HepG2 (cell line): ENCODE measurements around the gene UTP11. TPM values are rescaled to one million over a fixed set of nuclear protein-coding genes. Genes with fewer than 3 reads are reported as not detected.

Experiments
- BHLHE40 ChIP-seq: IDR thresholded peaks from 2 replicates; pipeline ENCODE4 v1.6.1; 2011; ENCODE audit warnings: low read length, improper control_type of control experiment
- DMAP1 ChIP-seq: IDR thresholded peaks from 2 replicates; pipeline ENCODE4 v1.6.1; 2016
- GPN1 ChIP-seq: sonication (generic); formaldehyde crosslinking; IDR thresholded peaks from 2 replicates; pipeline ENCODE4 v1.5.1; 2020; ENCODE audit warnings: missing genetic modification reagents, borderline replicate concordance
- HNF4A ChIP-seq: sonication (generic); formaldehyde crosslinking; IDR thresholded peaks from 2 replicates; pipeline ENCODE4 v1.4.0; 2020; ENCODE audit warnings: missing genetic modification reagents
- KLF9 ChIP-seq: IDR thresholded peaks from 2 replicates; pipeline ENCODE4 v1.6.1; 2016; ENCODE audit warnings: low read depth
- SATB2 ChIP-seq: sonication (generic); formaldehyde crosslinking; IDR thresholded peaks from 2 replicates; pipeline ENCODE4 v1.5.0; 2020; ENCODE audit warnings: missing genetic modification reagents
- TBL1XR1 ChIP-seq: fragments of 150-350 bp; IDR thresholded peaks from 2 replicates; pipeline ENCODE4 v1.6.1; 2014; ENCODE audit warnings: borderline replicate concordance, low read length; ENCODE audit not compliant: partially characterized antibody
- TP53 ChIP-seq: sonication (generic); formaldehyde crosslinking; conservative IDR thresholded peaks from 2 replicates; pipeline ENCODE4 v1.4.0; 2020; ENCODE audit warnings: missing genetic modification reagents
- TRIM24 ChIP-seq: sonication (generic); formaldehyde crosslinking; IDR thresholded peaks from 2 replicates; pipeline ENCODE4 v1.8.0; 2022; ENCODE audit warnings: mild to moderate bottlenecking, missing genetic modification reagents
- ZBTB21 ChIP-seq: sonication (generic); formaldehyde crosslinking; IDR thresholded peaks from 2 replicates; pipeline ENCODE4 v1.4.0; 2020; ENCODE audit warnings: missing genetic modification reagents
- ZNF124 ChIP-seq: sonication (generic); formaldehyde crosslinking; IDR thresholded peaks from 2 replicates; pipeline ENCODE4 v1.4.0; 2020; ENCODE audit warnings: missing genetic modification reagents
- ZNF501 ChIP-seq: sonication (generic); formaldehyde crosslinking; IDR thresholded peaks from 2 replicates; pipeline ENCODE4 v1.5.1; 2020; ENCODE audit warnings: mild to moderate bottlenecking, moderate library complexity, missing genetic modification reagents
- ZNF543 ChIP-seq: sonication (generic); formaldehyde crosslinking; IDR thresholded peaks from 2 replicates; pipeline ENCODE4 v1.4.0; 2020; ENCODE audit warnings: mild to moderate bottlenecking, missing genetic modification reagents
- ZNF549 ChIP-seq: sonication (generic); formaldehyde crosslinking; IDR thresholded peaks from 2 replicates; pipeline ENCODE4 v1.5.0; 2020; ENCODE audit warnings: missing genetic modification reagents
- ZNF614 ChIP-seq: IDR thresholded peaks from 2 replicates; pipeline ENCODE4 v1.6.1; 2018; ENCODE audit warnings: missing biosample characterization, missing genetic modification reagents, inconsistent platforms, borderline replicate concordance
- ZNF792 ChIP-seq: IDR thresholded peaks from 2 replicates; pipeline ENCODE4 v1.6.1; 2016
- polyA plus RNA-seq, 8 experiments: library from polyadenylated mRNA; depleted of rRNA in 3 of 8; stranded (reverse) in 7 of 8; unstranded in 1 of 8; fragments of >200 nt; fragmentation: Illumina TruSeq in 4 of 8; extraction: Trizol in 4 of 8; gene quantifications; 2 replicates each; pipeline versions ENCODE4 v1.2.1 to v1.2.3, GENCODE V29; 2011 to 2016; ENCODE audit warnings: low read depth in 4 of 8, missing spikeins in 1 of 8, mixed read lengths in 1 of 8; ENCODE audit not compliant: insufficient read depth in 1 of 8
- total RNA-seq, 5 experiments: library from RNA; depleted of rRNA; stranded (reverse); fragments of >200 nt; fragmentation: Illumina TruSeq; extraction: Trizol; gene quantifications; 2 replicates each; pipeline ENCODE4 v1.2.3, GENCODE V29; 2016; ENCODE audit warnings: low read depth in 1 of 5
- TF ChIP-seq, protein P1 (sequence below): sonication (generic); formaldehyde crosslinking; IDR thresholded peaks from 2 replicates; pipeline ENCODE4 v1.5.0; 2020; ENCODE audit warnings: missing genetic modification reagents
- TF ChIP-seq, protein P2 (sequence below): sonication (generic); formaldehyde crosslinking; IDR thresholded peaks from 2 replicates; pipeline ENCODE4 v1.4.0; 2020; ENCODE audit warnings: missing genetic modification reagents, mild to moderate bottlenecking, borderline replicate concordance
- TF ChIP-seq, protein P3 (sequence below): sonication (generic); formaldehyde crosslinking; IDR thresholded peaks from 2 replicates; pipeline ENCODE4 v1.4.0; 2020; ENCODE audit warnings: mild to moderate bottlenecking, missing genetic modification reagents
- TF ChIP-seq, protein P4 (sequence below): sonication (generic); formaldehyde crosslinking; IDR thresholded peaks from 2 replicates; pipeline ENCODE4 v1.4.0; 2020; ENCODE audit warnings: mild to moderate bottlenecking, missing genetic modification reagents
- TF ChIP-seq, protein P5 (sequence below): fragments of 450-650 bp; IDR thresholded peaks from 2 replicates; pipeline ENCODE4 v1.6.1; 2017; ENCODE audit warnings: mild to moderate bottlenecking

Gene UTP11
- total and polyA plus RNA-seq, 2 of the 13 experiments (the other 11 are each of a cell fraction or from before 2014, with no cell fraction given): 13.5 to 44.8 TPM

DNA sequence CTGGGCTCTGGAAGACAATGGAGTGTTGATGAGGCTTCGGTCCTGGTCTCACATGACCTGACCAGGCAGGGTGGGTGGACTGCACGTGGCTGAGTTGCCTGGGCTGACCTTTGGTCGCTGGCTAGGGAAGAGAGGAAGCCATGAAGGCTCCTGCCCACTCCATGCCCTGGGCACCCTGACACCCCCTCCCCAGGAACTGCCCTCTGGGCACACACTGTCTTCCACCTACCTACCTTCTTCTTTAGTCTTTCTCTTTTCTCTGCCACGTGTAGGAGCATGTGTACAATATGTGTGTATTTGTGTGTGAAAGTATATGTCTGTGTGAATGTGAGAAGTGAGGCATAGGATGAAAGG is 19.0 kb downstream of the UTP11 start (continued):
- TF ChIP-seq, protein P1, sequence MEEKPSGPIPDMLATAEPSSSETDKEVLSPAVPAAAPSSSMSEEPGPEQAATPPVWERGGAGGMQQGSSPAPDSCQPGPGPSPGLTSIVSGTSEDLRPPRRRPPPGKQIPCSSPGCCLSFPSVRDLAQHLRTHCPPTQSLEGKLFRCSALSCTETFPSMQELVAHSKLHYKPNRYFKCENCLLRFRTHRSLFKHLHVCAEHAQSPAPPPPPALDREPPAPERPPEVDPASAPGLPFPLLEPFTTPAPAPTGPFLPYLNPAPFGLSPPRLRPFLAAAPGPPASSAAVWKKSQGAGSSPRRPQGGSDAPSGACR: no peak
- TF ChIP-seq ZNF549 (CRISPR knock-in tag): no peak
- TF ChIP-seq KLF9 (CRISPR knock-in tag): no peak
- TF ChIP-seq HNF4A (CRISPR knock-in tag): peak; percentile 86
- no peak for TF ChIP-seq ZNF501 (CRISPR knock-in tag)
- TF ChIP-seq, protein P2, sequence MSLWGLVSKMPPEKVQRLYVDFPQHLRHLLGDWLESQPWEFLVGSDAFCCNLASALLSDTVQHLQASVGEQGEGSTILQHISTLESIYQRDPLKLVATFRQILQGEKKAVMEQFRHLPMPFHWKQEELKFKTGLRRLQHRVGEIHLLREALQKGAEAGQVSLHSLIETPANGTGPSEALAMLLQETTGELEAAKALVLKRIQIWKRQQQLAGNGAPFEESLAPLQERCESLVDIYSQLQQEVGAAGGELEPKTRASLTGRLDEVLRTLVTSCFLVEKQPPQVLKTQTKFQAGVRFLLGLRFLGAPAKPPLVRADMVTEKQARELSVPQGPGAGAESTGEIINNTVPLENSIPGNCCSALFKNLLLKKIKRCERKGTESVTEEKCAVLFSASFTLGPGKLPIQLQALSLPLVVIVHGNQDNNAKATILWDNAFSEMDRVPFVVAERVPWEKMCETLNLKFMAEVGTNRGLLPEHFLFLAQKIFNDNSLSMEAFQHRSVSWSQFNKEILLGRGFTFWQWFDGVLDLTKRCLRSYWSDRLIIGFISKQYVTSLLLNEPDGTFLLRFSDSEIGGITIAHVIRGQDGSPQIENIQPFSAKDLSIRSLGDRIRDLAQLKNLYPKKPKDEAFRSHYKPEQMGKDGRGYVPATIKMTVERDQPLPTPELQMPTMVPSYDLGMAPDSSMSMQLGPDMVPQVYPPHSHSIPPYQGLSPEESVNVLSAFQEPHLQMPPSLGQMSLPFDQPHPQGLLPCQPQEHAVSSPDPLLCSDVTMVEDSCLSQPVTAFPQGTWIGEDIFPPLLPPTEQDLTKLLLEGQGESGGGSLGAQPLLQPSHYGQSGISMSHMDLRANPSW (CRISPR knock-in tag): no peak
- peak; percentile 90 for TF ChIP-seq BHLHE40
- no peak for TF ChIP-seq TP53
- TF ChIP-seq, protein P3, sequence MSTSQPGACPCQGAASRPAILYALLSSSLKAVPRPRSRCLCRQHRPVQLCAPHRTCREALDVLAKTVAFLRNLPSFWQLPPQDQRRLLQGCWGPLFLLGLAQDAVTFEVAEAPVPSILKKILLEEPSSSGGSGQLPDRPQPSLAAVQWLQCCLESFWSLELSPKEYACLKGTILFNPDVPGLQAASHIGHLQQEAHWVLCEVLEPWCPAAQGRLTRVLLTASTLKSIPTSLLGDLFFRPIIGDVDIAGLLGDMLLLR (CRISPR knock-in tag): no peak
- TF ChIP-seq, protein P4, sequence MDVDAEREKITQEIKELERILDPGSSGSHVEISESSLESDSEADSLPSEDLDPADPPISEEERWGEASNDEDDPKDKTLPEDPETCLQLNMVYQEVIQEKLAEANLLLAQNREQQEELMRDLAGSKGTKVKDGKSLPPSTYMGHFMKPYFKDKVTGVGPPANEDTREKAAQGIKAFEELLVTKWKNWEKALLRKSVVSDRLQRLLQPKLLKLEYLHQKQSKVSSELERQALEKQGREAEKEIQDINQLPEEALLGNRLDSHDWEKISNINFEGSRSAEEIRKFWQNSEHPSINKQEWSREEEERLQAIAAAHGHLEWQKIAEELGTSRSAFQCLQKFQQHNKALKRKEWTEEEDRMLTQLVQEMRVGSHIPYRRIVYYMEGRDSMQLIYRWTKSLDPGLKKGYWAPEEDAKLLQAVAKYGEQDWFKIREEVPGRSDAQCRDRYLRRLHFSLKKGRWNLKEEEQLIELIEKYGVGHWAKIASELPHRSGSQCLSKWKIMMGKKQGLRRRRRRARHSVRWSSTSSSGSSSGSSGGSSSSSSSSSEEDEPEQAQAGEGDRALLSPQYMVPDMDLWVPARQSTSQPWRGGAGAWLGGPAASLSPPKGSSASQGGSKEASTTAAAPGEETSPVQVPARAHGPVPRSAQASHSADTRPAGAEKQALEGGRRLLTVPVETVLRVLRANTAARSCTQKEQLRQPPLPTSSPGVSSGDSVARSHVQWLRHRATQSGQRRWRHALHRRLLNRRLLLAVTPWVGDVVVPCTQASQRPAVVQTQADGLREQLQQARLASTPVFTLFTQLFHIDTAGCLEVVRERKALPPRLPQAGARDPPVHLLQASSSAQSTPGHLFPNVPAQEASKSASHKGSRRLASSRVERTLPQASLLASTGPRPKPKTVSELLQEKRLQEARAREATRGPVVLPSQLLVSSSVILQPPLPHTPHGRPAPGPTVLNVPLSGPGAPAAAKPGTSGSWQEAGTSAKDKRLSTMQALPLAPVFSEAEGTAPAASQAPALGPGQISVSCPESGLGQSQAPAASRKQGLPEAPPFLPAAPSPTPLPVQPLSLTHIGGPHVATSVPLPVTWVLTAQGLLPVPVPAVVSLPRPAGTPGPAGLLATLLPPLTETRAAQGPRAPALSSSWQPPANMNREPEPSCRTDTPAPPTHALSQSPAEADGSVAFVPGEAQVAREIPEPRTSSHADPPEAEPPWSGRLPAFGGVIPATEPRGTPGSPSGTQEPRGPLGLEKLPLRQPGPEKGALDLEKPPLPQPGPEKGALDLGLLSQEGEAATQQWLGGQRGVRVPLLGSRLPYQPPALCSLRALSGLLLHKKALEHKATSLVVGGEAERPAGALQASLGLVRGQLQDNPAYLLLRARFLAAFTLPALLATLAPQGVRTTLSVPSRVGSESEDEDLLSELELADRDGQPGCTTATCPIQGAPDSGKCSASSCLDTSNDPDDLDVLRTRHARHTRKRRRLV (CRISPR knock-in tag): no peak
- TF ChIP-seq DMAP1 (CRISPR knock-in tag): peak; percentile 49; the same call in 1 of the 2 replicates
- TF ChIP-seq, protein P5, sequence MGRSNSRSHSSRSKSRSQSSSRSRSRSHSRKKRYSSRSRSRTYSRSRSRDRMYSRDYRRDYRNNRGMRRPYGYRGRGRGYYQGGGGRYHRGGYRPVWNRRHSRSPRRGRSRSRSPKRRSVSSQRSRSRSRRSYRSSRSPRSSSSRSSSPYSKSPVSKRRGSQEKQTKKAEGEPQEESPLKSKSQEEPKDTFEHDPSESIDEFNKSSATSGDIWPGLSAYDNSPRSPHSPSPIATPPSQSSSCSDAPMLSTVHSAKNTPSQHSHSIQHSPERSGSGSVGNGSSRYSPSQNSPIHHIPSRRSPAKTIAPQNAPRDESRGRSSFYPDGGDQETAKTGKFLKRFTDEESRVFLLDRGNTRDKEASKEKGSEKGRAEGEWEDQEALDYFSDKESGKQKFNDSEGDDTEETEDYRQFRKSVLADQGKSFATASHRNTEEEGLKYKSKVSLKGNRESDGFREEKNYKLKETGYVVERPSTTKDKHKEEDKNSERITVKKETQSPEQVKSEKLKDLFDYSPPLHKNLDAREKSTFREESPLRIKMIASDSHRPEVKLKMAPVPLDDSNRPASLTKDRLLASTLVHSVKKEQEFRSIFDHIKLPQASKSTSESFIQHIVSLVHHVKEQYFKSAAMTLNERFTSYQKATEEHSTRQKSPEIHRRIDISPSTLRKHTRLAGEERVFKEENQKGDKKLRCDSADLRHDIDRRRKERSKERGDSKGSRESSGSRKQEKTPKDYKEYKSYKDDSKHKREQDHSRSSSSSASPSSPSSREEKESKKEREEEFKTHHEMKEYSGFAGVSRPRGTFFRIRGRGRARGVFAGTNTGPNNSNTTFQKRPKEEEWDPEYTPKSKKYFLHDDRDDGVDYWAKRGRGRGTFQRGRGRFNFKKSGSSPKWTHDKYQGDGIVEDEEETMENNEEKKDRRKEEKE: no peak
- TF ChIP-seq TBL1XR1: no peak
- TF ChIP-seq TRIM24 (CRISPR knock-in tag): no peak
- TF ChIP-seq SATB2 (CRISPR knock-in tag): 0 out of 2 replicates have a peak, but pooled peaks have one; percentile 49
- TF ChIP-seq ZNF543 (CRISPR knock-in tag): no peak
- TF ChIP-seq ZNF792 (CRISPR knock-in tag): no peak
- TF ChIP-seq GPN1: no peak
- TF ChIP-seq ZBTB21 (CRISPR knock-in tag): no peak
- no peak for TF ChIP-seq ZNF614 (CRISPR knock-in tag)
- TF ChIP-seq ZNF124: peak; percentile 24; the same call in 1 of the 2 replicates
